Calu3 (cell line): Measurements from ENCODE around the gene PINK1. TPM values are rescaled to one million over a fixed set of nuclear protein-coding genes. Genes with fewer than 3 reads are reported as not detected.

Source experiments
- BruUV-seq: library from RNA; stranded (reverse); fragments of 400-500 nt; replicated peaks from 2 replicates; lab custom pipeline; 2021; lab: Mats Ljungman, UMichigan
- CTCF ChIA-PET: fragments of 300-600 bp; sonication (Branson Sonifier 250); formaldehyde crosslinking; loops from one replicate; lab custom pipeline; 2022; ENCODE audit warnings: antibody characterized with exemption; lab: Charles Lee
- DNase-seq: peaks from one replicate; pipeline ENCODE4 v3.0.0; 2022
- H3K27ac Mint-ChIP-seq: one replicate; pipeline ENCODE4 v1.8.0; 2022; ENCODE audit warnings: mixed read lengths; ENCODE audit not compliant: unreplicated experiment
- H3K27me3 Mint-ChIP-seq: one replicate; pipeline ENCODE4 v1.8.0; 2022; ENCODE audit warnings: mixed read lengths; ENCODE audit not compliant: unreplicated experiment
- H3K36me3 Mint-ChIP-seq: one replicate; pipeline ENCODE4 v1.8.0; 2022; ENCODE audit warnings: mild to moderate bottlenecking, moderate library complexity, mixed read lengths; ENCODE audit not compliant: insufficient read depth, unreplicated experiment
- H3K4me1 Mint-ChIP-seq: one replicate; pipeline ENCODE4 v1.8.0; 2022; ENCODE audit warnings: mild to moderate bottlenecking, low read depth, mixed read lengths; ENCODE audit not compliant: unreplicated experiment
- H3K4me3 Mint-ChIP-seq: one replicate; pipeline ENCODE4 v1.8.0; 2022; ENCODE audit warnings: mild to moderate bottlenecking, low read depth, moderate library complexity, mixed read lengths; ENCODE audit not compliant: unreplicated experiment
- H3K9me3 Mint-ChIP-seq: one replicate; pipeline ENCODE4 v1.8.0; 2022; ENCODE audit warnings: low read depth, mixed read lengths; ENCODE audit not compliant: unreplicated experiment
- intact Hi-C: fragments of 100-400 bp; cut with micrococcal nuclease; formaldehyde crosslinking; loops from one replicate; pipeline ENCODE4 v1.10.0; 2022; ENCODE audit not compliant: unreplicated experiment
- total RNA-seq: library from RNA; stranded (reverse); gene quantifications from 2 replicates; pipeline ENCODE4 v1.2.3, GENCODE V29; 2022
- TF ChIP-seq, protein P1 (sequence below): fragments of 200-600 bp; IDR thresholded peaks from one replicate; pipeline ENCODE4 v1.8.0; 2022; ENCODE audit warnings: antibody characterized with exemption; ENCODE audit not compliant: unreplicated experiment

The PINK1 gene
- total RNA-seq, 1 experiment from 2014 or later, result 11.2 TPM

- H3K4me3 Mint-ChIP-seq, result peak overlapping the region; percentile 72
- intact Hi-C loops, result no loop called here
- no peak overlapping the region for H3K27ac Mint-ChIP-seq
- H3K9me3 Mint-ChIP-seq, result no peaks in the 10 kb centered on the region
- peaks cover 21% of the 10 kb centered on the region for H3K36me3 Mint-ChIP-seq
- CTCF ChIA-PET, result interaction anchor here (4.9 kb wide), 1 partner anchor 57 kb away, joined by 49 read pairs; no protein-coding TSS in a partner anchor
- H3K27me3 Mint-ChIP-seq, result peaks cover 9% of the 10 kb centered on the region
- H3K4me1 Mint-ChIP-seq, result no peaks in the 10 kb centered on the region
- no peak for DNase-seq
- TF ChIP-seq, protein P1, sequence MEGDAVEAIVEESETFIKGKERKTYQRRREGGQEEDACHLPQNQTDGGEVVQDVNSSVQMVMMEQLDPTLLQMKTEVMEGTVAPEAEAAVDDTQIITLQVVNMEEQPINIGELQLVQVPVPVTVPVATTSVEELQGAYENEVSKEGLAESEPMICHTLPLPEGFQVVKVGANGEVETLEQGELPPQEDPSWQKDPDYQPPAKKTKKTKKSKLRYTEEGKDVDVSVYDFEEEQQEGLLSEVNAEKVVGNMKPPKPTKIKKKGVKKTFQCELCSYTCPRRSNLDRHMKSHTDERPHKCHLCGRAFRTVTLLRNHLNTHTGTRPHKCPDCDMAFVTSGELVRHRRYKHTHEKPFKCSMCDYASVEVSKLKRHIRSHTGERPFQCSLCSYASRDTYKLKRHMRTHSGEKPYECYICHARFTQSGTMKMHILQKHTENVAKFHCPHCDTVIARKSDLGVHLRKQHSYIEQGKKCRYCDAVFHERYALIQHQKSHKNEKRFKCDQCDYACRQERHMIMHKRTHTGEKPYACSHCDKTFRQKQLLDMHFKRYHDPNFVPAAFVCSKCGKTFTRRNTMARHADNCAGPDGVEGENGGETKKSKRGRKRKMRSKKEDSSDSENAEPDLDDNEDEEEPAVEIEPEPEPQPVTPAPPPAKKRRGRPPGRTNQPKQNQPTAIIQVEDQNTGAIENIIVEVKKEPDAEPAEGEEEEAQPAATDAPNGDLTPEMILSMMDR, result no peak
- BruUV-seq, result no TSS peak
These were observed 872 bp upstream of the PINK1 start for GRCh38 chr1:20632386-20632785.

GRCh38 chr1:20634065-20634593 lies 871 bp downstream of the PINK1 start:
- Mint-ChIP-seq H3K4me1 (no peaks in the 10 kb centered on the region), H3K27me3 (no peaks in the 10 kb centered on the region), H3K4me3 (peak overlapping the region; percentile 72), H3K36me3 (peaks cover 18% of the 10 kb centered on the region), H3K9me3 (no peaks in the 10 kb centered on the region), H3K27ac (no peak overlapping the region)
- CTCF ChIA-PET, result interaction anchor here (0.5 to 4.9 kb wide), 7 partner anchors 16 to 421 kb away, joined by 3 to 49 read pairs (median 4); partner anchors contain the start of gene CDA
- no peak for DNase-seq
- TF ChIP-seq, protein P1, result no peak
- BruUV-seq, result TSS peak; percentile 34
- intact Hi-C loops, result loop anchor here (1.0 kb wide), 1 partner anchor 112 kb away; no protein-coding TSS in a partner anchor

GRCh38 chr1:20634594-20635084 lies 1.4 kb downstream of the PINK1 start:
- H3K36me3 Mint-ChIP-seq, result peaks cover 17% of the 10 kb centered on the region
- no peaks in the 10 kb centered on the region for H3K4me1 Mint-ChIP-seq
- no peaks in the 10 kb centered on the region for H3K9me3 Mint-ChIP-seq
- H3K4me3 Mint-ChIP-seq, result peak overlapping the region; percentile 72
- intact Hi-C loops, result loop anchor here (1.0 kb wide), 1 partner anchor 112 kb away; no protein-coding TSS in a partner anchor
- DNase-seq, result peak; percentile 37
- CTCF ChIA-PET, result interaction anchor here (1.3 to 4.9 kb wide), 2 partner anchors 27 to 59 kb away, joined by 3 to 49 read pairs; no protein-coding TSS in a partner anchor
- BruUV-seq, result no TSS peak
- no peaks in the 10 kb centered on the region for H3K27me3 Mint-ChIP-seq
- TF ChIP-seq, protein P1, result no peak
- no peak overlapping the region for H3K27ac Mint-ChIP-seq

- peaks cover 17% of the 10 kb centered on the region for H3K36me3 Mint-ChIP-seq
- CTCF ChIA-PET, result no interaction called here
- no TSS peak for BruUV-seq
- TF ChIP-seq, protein P1, result no peak
- no peak overlapping the region for H3K4me3 Mint-ChIP-seq
- no peaks in the 10 kb centered on the region for H3K4me1 Mint-ChIP-seq
- H3K27ac Mint-ChIP-seq, result no peak overlapping the region
- H3K9me3 Mint-ChIP-seq, result no peaks in the 10 kb centered on the region
- intact Hi-C loops, result no loop called here
- no peak for DNase-seq
- no peaks in the 10 kb centered on the region for H3K27me3 Mint-ChIP-seq
These were observed 3.6 kb downstream of the PINK1 start for GRCh38 chr1:20636785-20637347.
